Keratinocyte (primary cell): ENCODE data around the gene CCDC141. TPM values are rescaled to one million over a fixed set of nuclear protein-coding genes. Genes with fewer than 3 reads are reported as not detected.

Source experiments
- DNase-seq: peaks from one replicate; pipeline ENCODE4 v3.0.0-alpha.2; 2011; ENCODE audit warnings: low read depth, missing footprints, low spot score
- FAIRE-seq: peaks from 2 replicates; lab custom pipeline; 2011; peaks lifted over from hg19 to GRCh38; lab: Jason Lieb, UNC
- H2AFZ ChIP-seq: 2 replicates; pipeline ENCODE4 v1.6.0; 2012; ENCODE audit warnings: low read length, control low read depth, inconsistent platforms; ENCODE audit not compliant: control insufficient read depth
- H3K27ac ChIP-seq: 2 replicates; pipeline ENCODE4 v1.5.1; 2011; ENCODE audit warnings: low read length; ENCODE audit not compliant: control insufficient read depth, insufficient read depth
- H3K27me3 ChIP-seq: 3 replicates; pipeline ENCODE4 v1.6.0; 2011; ENCODE audit warnings: low read length; ENCODE audit not compliant: control insufficient read depth, insufficient read depth; ENCODE audit errors: extremely low read depth
- H3K36me3 ChIP-seq, 2 experiments: 2 replicates in 1 of 2; 3 replicates in 1 of 2; pipeline ENCODE4 v1.5.1; 2011; ENCODE audit warnings: low read length in 2 of 2, mild to moderate bottlenecking in 1 of 2; ENCODE audit not compliant: control insufficient read depth in 2 of 2, insufficient read depth in 2 of 2; ENCODE audit errors: extremely low read depth in 1 of 2
- H3K4me1 ChIP-seq: 3 replicates; pipeline ENCODE4 v1.5.1; 2011; ENCODE audit warnings: low read length; ENCODE audit not compliant: control insufficient read depth, insufficient read depth; ENCODE audit errors: extremely low read depth
- H3K4me2 ChIP-seq: 3 replicates; pipeline ENCODE4 v1.6.0; 2011; ENCODE audit warnings: low read depth, low read length; ENCODE audit not compliant: control insufficient read depth, insufficient read depth; ENCODE audit errors: extremely low read depth
- H3K4me3 ChIP-seq, 3 experiments: fragments of 200-600 bp in 1 of 3; sonication (generic) in 1 of 3; 2 replicates in 2 of 3; 3 replicates in 1 of 3; pipeline ENCODE4 v1.5.1; 2011 to 2016; ENCODE audit warnings: low read length in 3 of 3, mild to moderate bottlenecking in 3 of 3, control low read depth in 2 of 3, inconsistent platforms in 1 of 3, low read depth in 1 of 3, mixed read lengths in 1 of 3, mixed run types in 1 of 3, moderate library complexity in 1 of 3; ENCODE audit not compliant: control insufficient read depth in 2 of 3, insufficient read depth in 2 of 3; ENCODE audit errors: extremely low read depth in 1 of 3
- H3K79me2 ChIP-seq: 2 replicates; pipeline ENCODE4 v1.6.0; 2012; ENCODE audit warnings: low read length; ENCODE audit not compliant: control insufficient read depth, insufficient read depth
- H3K9ac ChIP-seq: 3 replicates; pipeline ENCODE4 v1.6.0; 2011; ENCODE audit warnings: low read length; ENCODE audit not compliant: control insufficient read depth, insufficient read depth; ENCODE audit errors: extremely low read depth
- H3K9me1 ChIP-seq: 3 replicates; pipeline ENCODE4 v1.6.0; 2011; ENCODE audit warnings: low read length; ENCODE audit not compliant: control insufficient read depth, insufficient read depth; ENCODE audit errors: extremely low read depth
- H3K9me3 ChIP-seq: 2 replicates; pipeline ENCODE4 v1.5.1; 2012; ENCODE audit warnings: low read depth, low read length; ENCODE audit not compliant: control insufficient read depth
- H4K20me1 ChIP-seq: 3 replicates; pipeline ENCODE4 v1.6.0; 2011; ENCODE audit warnings: low read length; ENCODE audit not compliant: control insufficient read depth, insufficient read depth; ENCODE audit errors: extremely low read depth
- CTCF ChIP-seq, 3 experiments: IDR thresholded peaks in 1 of 3; conservative IDR thresholded peaks in 1 of 3; optimal IDR thresholded peaks in 1 of 3; 2 replicates in 2 of 3; 3 replicates in 1 of 3; pipeline versions ENCODE3 to v1.5.1; 2011; ENCODE audit warnings: low read length in 3 of 3, mild to moderate bottlenecking in 3 of 3, moderate library complexity in 2 of 3, control low read depth in 1 of 3, inconsistent platforms in 1 of 3; ENCODE audit not compliant: insufficient read depth in 2 of 3; ENCODE audit errors: extremely low read depth in 1 of 3
- EZH2 ChIP-seq: IDR thresholded peaks from one replicate; pipeline ENCODE4 v1.6.1; 2012; ENCODE audit warnings: inconsistent platforms, mild to moderate bottlenecking, low read length, moderate library complexity
- dilution Hi-C: fragments of 300-500 bp; cut with MboI; formaldehyde crosslinking; loops from one replicate; pipeline ENCODE4 v1.7.0; 2020; ENCODE audit warnings: low sequenced_read_pairs; ENCODE audit not compliant: extremely low pct_ligation_motif_present
- polyA plus RNA-seq, 5 experiments: library from polyadenylated mRNA; depleted of rRNA in 3 of 5; stranded (reverse) in 3 of 5; stranded (forward) in 1 of 5; unstranded in 1 of 5; fragments of >200 nt; gene quantifications; 1 replicate in 1 of 5; 2 replicates in 3 of 5; 3 replicates in 1 of 5; pipeline versions ENCODE4 v1.2.1 to v1.2.3, GENCODE V29; 2011 to 2012; ENCODE audit warnings: missing spikeins in 2 of 5, low read depth in 1 of 5, low replicate concordance in 1 of 5

Gene CCDC141
- polyA plus RNA-seq, 1 donor (not counting 4 experiments of a cell fraction or from before 2014, with no cell fraction given) = not detected

GRCh38 chr2:178844701-178845100 is 205.2 kb downstream of the CCDC141 start:
- dilution Hi-C loops = no loop called here
- H3K4me2 ChIP-seq = no peak overlapping the region
- H3K27ac ChIP-seq = no peak overlapping the region
- TF ChIP-seq CTCF (optimal IDR thresholded peaks at IDR 0.05 in 1 of 3, IDR thresholded peaks at IDR 0.05 in 1 of 3, conservative IDR thresholded peaks at IDR 0.05 in 1 of 3; ENCODE audit: extremely low read depth in 1 of 3, insufficient read depth in 2 of 3, low read length in 3 of 3) (no peak), EZH2 (no peak)
- H3K9me1 ChIP-seq = no peaks in the 10 kb centered on the region
- no peak overlapping the region for H3K4me3 ChIP-seq
- no peaks in the 10 kb centered on the region for H3K27me3 ChIP-seq
- H3K79me2 ChIP-seq = no peaks in the 10 kb centered on the region
- H4K20me1 ChIP-seq = no peaks in the 10 kb centered on the region
- H3K9ac ChIP-seq = no peak overlapping the region
- H3K4me1 ChIP-seq = no peaks in the 10 kb centered on the region
- DNase-seq (no peak), FAIRE-seq (no peak)
- no peaks in the 10 kb centered on the region for H3K9me3 ChIP-seq
- H2AFZ ChIP-seq = no peak overlapping the region
- H3K36me3 ChIP-seq = no peaks in the 10 kb centered on the region

GRCh38 chr2:178844269-178844668 is 205.7 kb downstream of the CCDC141 start:
- H3K27me3 ChIP-seq = no peaks in the 10 kb centered on the region
- H3K4me3 ChIP-seq = no peak overlapping the region
- TF ChIP-seq EZH2 (no peak), CTCF (optimal IDR thresholded peaks at IDR 0.05 in 1 of 3, IDR thresholded peaks at IDR 0.05 in 1 of 3, conservative IDR thresholded peaks at IDR 0.05 in 1 of 3; ENCODE audit: extremely low read depth in 1 of 3, insufficient read depth in 2 of 3, low read length in 3 of 3) (no peak)
- FAIRE-seq (no peak), DNase-seq (no peak)
- dilution Hi-C loops = no loop called here
- H3K9ac ChIP-seq = no peak overlapping the region
- H3K27ac ChIP-seq = no peak overlapping the region
- H3K36me3 ChIP-seq = no peaks in the 10 kb centered on the region
- no peaks in the 10 kb centered on the region for H3K79me2 ChIP-seq
- H3K4me1 ChIP-seq = no peaks in the 10 kb centered on the region
- no peak overlapping the region for H2AFZ ChIP-seq
- H3K9me3 ChIP-seq = no peaks in the 10 kb centered on the region
- no peaks in the 10 kb centered on the region for H3K9me1 ChIP-seq
- no peak overlapping the region for H3K4me2 ChIP-seq
- H4K20me1 ChIP-seq = no peaks in the 10 kb centered on the region
